Measurements from ENCODE around the gene MVB12B.

DNA sequence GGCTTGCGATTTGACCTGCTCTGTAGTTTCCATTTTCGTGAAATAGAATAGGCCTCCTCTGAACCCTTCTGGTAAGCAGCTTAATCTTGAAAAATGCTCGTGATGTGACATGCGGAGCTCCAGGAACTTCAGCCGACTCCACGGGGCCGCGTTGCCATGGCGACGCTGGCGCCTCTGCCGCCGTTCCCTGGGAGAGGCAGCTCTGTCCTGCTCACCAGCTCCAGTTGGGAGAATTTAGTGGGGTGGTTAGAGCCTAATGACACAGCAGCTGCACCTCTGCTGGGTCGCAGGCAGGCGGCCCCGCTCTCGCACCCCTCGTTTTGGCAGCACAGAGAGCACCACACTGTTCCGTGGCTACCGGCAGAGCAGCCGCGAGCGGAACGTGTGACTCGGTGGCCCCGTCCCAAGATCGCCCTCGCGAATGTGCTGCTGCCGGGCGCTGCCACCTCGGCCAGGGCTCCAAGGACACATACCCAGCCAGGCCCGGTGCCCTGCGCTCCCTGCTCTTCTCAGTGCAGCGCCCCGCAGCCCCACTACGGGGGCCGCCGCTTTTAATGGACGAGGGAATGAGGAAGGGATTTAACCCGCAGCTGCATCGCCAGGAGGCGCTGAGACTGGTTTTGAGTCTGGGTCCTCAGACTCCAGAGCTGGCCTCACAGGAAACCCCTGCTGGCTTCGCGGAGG, 155.9 kb downstream of the MVB12B start:
- TF ChIP-seq CTCF (IDR thresholded peaks at IDR 0.05) (no peak), POLR2A (IDR thresholded peaks at IDR 0.05) (no peak)
